Ectodermal cell (in vitro differentiated cells): ENCODE results near the gene BIN1.

Experiments
- H3K27ac ChIP-seq: 2 replicates; pipeline ENCODE4 v1.7.0; 2013; ENCODE audit warnings: mild to moderate bottlenecking, low read depth, low read length; ENCODE audit not compliant: insufficient read depth, poor library complexity, severe bottlenecking
- H3K27me3 ChIP-seq: 2 replicates; pipeline ENCODE4 v1.7.0; 2013; ENCODE audit warnings: mild to moderate bottlenecking, low read length; ENCODE audit not compliant: insufficient read depth, control insufficient read depth, poor library complexity, severe bottlenecking
- H3K36me3 ChIP-seq: one replicate; pipeline ENCODE4 v1.7.0; 2013; ENCODE audit warnings: low read length; ENCODE audit not compliant: control insufficient read depth, insufficient read depth
- H3K4me1 ChIP-seq: one replicate; pipeline ENCODE4 v1.7.0; 2013; ENCODE audit warnings: low read length; ENCODE audit not compliant: control insufficient read depth, insufficient read depth
- H3K4me3 ChIP-seq: 2 replicates; pipeline ENCODE4 v1.7.0; 2013; ENCODE audit warnings: low read depth, low read length, control low read depth; ENCODE audit not compliant: insufficient read depth
- H3K9me3 ChIP-seq: 2 replicates; pipeline ENCODE4 v1.7.0; 2013; ENCODE audit warnings: mild to moderate bottlenecking, low read length, moderate library complexity; ENCODE audit not compliant: control insufficient read depth
- WGBS, 2 experiments: methylation state at CpG; one replicate each; pipeline ENCODE4 v1.1.7; 2013; ENCODE audit warnings: missing lambda C conversion rate in 2 of 2; 5-methylcytosine and 5-hydroxymethylcytosine counted together

BIN1 gene

GRCh38 chr2:127024769-127025358, 82.1 kb downstream of the BIN1 start:
- Histone ChIP-seq H3K4me3 (peak overlapping the region; percentile 57), H3K27me3 (no peaks in the 10 kb centered on the region), H3K4me1 (no peaks in the 10 kb centered on the region), H3K9me3 (no peaks in the 10 kb centered on the region), H3K27ac (no peak overlapping the region), H3K36me3 (no peaks in the 10 kb centered on the region)
- WGBS, 2 experiments, result 4 to 5% methylated on average over 29 of the region's 29 CpGs

DNA sequence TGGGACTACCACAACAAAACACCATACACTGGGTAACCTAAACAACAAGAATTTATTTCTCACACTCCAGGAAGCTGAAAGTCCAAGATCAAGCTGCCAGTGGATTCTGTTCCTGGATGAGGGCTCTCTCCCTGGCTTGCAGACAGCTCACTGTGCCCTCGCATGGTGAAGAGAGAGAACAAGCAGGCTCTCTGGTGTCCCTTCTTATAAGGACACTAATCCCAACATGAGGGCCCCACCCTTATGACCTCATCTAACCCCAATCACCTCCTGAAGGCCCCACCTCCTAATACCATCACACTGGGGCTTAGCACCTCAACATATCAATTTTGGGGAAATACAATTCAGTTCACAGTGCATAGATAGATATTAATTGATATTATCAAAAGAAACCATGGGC, 83.5 kb downstream of the BIN1 start:
- Histone ChIP-seq H3K4me1 (peaks cover 5% of the 10 kb centered on the region), H3K36me3 (no peaks in the 10 kb centered on the region)
- 94 to 97% methylated on average over 1 of the region's 1 CpG for WGBS, 2 experiments

GRCh38 chr2:127022817-127023216, 84.1 kb downstream of the BIN1 start:
- Histone ChIP-seq H3K4me1 (peaks cover 8% of the 10 kb centered on the region), H3K4me3 (no peak overlapping the region), H3K36me3 (no peaks in the 10 kb centered on the region), H3K27me3 (peaks cover 4% of the 10 kb centered on the region), H3K27ac (no peak overlapping the region), H3K9me3 (no peaks in the 10 kb centered on the region)
- 94 to 95% methylated on average over 9 of the region's 10 CpGs for WGBS, 2 experiments

More for the DNA sequence above, 83.5 kb downstream of the BIN1 start:
- Histone ChIP-seq H3K4me3 (no peak overlapping the region), H3K9me3 (no peaks in the 10 kb centered on the region), H3K27me3 (peaks cover 4% of the 10 kb centered on the region), H3K27ac (no peak overlapping the region)

- peaks cover 14% of the 10 kb centered on the region for H3K27me3 ChIP-seq
- H3K36me3 ChIP-seq, result no peaks in the 10 kb centered on the region
- no peak overlapping the region for H3K4me3 ChIP-seq
- H3K4me1 ChIP-seq, result peaks cover 8% of the 10 kb centered on the region
- 76 to 80% methylated on average over 3 of the region's 3 CpGs for WGBS, 2 experiments
- H3K27ac ChIP-seq, result no peak overlapping the region
- no peaks in the 10 kb centered on the region for H3K9me3 ChIP-seq
Observed at GRCh38 chr2:127020536-127020935, 86.4 kb downstream of the BIN1 start.

- H3K4me3 ChIP-seq, result no peak overlapping the region
- no peaks in the 10 kb centered on the region for H3K36me3 ChIP-seq
- no peaks in the 10 kb centered on the region for H3K9me3 ChIP-seq
- H3K4me1 ChIP-seq, result peaks cover 13% of the 10 kb centered on the region
- H3K27ac ChIP-seq, result no peak overlapping the region
- peaks cover 19% of the 10 kb centered on the region for H3K27me3 ChIP-seq
- WGBS, 2 experiments, result 94 to 95% methylated on average over 5 of the region's 5 CpGs
Observed at GRCh38 chr2:127017548-127017947, 89.4 kb downstream of the BIN1 start.

- peaks cover 19% of the 10 kb centered on the region for H3K27me3 ChIP-seq
- H3K9me3 ChIP-seq, result no peaks in the 10 kb centered on the region
- 95 to 96% methylated on average over 24 of the region's 24 CpGs for WGBS, 2 experiments
- H3K27ac ChIP-seq, result no peak overlapping the region
- no peak overlapping the region for H3K4me3 ChIP-seq
- peaks cover 13% of the 10 kb centered on the region for H3K4me1 ChIP-seq
- H3K36me3 ChIP-seq, result no peaks in the 10 kb centered on the region
Observed at GRCh38 chr2:127016329-127016728, 90.6 kb downstream of the BIN1 start.

- Histone ChIP-seq H3K27ac (no peak overlapping the region), H3K4me1 (peaks cover 13% of the 10 kb centered on the region), H3K9me3 (no peaks in the 10 kb centered on the region), H3K36me3 (no peaks in the 10 kb centered on the region), H3K27me3 (peaks cover 19% of the 10 kb centered on the region), H3K4me3 (no peak overlapping the region)
- 96 to 97% methylated on average over 8 of the region's 8 CpGs for WGBS, 2 experiments
Observed at GRCh38 chr2:127015106-127015910, 91.6 kb downstream of the BIN1 start.

- no peak overlapping the region for H3K27ac ChIP-seq
- H3K4me1 ChIP-seq, result peaks cover 13% of the 10 kb centered on the region
- H3K36me3 ChIP-seq, result no peaks in the 10 kb centered on the region
- H3K27me3 ChIP-seq, result peaks cover 19% of the 10 kb centered on the region
- no peak overlapping the region for H3K4me3 ChIP-seq
- no peaks in the 10 kb centered on the region for H3K9me3 ChIP-seq
- WGBS, 2 experiments, result 69 to 76% methylated on average over 3 to 4 of the region's 4 CpGs
Observed at GRCh38 chr2:127014630-127015029, 92.3 kb downstream of the BIN1 start.

GRCh38 chr2:127014224-127014623, 92.7 kb downstream of the BIN1 start:
- Histone ChIP-seq H3K4me3 (no peak overlapping the region), H3K36me3 (no peaks in the 10 kb centered on the region), H3K4me1 (peaks cover 13% of the 10 kb centered on the region), H3K9me3 (no peaks in the 10 kb centered on the region), H3K27me3 (peaks cover 19% of the 10 kb centered on the region), H3K27ac (no peak overlapping the region)
- WGBS, 2 experiments, result 48 to 55% methylated on average over 1 of the region's 1 CpG

DNA sequence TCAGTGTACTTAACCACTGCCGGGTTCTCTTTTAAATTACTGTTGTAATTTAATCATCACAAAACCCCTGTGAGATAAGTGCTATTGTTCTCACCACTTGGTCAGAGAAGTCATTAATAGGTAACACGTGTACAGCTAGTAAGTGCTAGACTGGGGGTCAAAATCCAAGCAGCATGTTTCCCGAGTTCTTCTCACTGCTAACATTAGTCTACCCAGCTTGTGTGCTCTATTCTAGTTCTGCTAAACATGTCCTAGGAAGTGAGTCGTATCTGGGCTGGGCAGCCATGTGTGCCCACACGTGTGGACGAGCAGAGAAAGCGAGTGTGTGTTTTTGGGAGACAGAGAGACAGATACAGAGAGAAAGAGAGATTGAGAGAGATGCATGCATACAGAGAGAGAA, 94.1 kb downstream of the BIN1 start:
- Histone ChIP-seq H3K27me3 (peaks cover 15% of the 10 kb centered on the region), H3K9me3 (no peaks in the 10 kb centered on the region), H3K4me1 (peaks cover 5% of the 10 kb centered on the region), H3K36me3 (no peaks in the 10 kb centered on the region), H3K4me3 (no peak overlapping the region), H3K27ac (no peak overlapping the region)
- 91 to 96% methylated on average over 6 to 7 of the region's 7 CpGs for WGBS, 2 experiments
